ENCODE data around the gene SPATA31C1.

- TF ChIP-seq CTCF (IDR thresholded peaks at IDR 0.05; ENCODE audit: insufficient read depth, low read length, poor library complexity, severe bottlenecking) (no peak), EZH2phosphoT487 (conservative IDR thresholded peaks at IDR 0.05; ENCODE audit: low read length) (no peak)
Observed at GRCh38 chr9:87868175-87868574, 49.6 kb upstream of the SPATA31C1 start.
